B cell (primary cell): Measurements from ENCODE around the gene PRX.
"Not testable (repeated sequence)": the region's sequence is repeated elsewhere in the genome, so short reads cannot be mapped to it uniquely, and the experiment has no call there.

Experiments
- CTCF ChIP-seq: fragments of 200-600 bp; IDR thresholded peaks from one replicate; pipeline ENCODE4 v1.8.0; 2022; ENCODE audit warnings: antibody characterized with exemption, mild to moderate bottlenecking
- EZH2 ChIP-seq: IDR thresholded peaks from 2 replicates; pipeline ENCODE4 v1.6.1; 2012; ENCODE audit warnings: borderline replicate concordance, low read depth, mild to moderate bottlenecking, moderate library complexity, low read length; ENCODE audit not compliant: insufficient read depth, poor library complexity, severe bottlenecking

GRCh38 chr19:40428197-40428596, 15.0 kb upstream of the PRX start:
- not testable (repeated sequence) for TF ChIP-seq CTCF, EZH2
